HG03025 (cell line): ENCODE results near the gene CLDN25.

Experiments used
- ATAC-seq: cut with Tn5 transposase; IDR thresholded peaks from one replicate; pipeline ENCODE4 v1.9.1; 2021; ENCODE audit warnings: mild to moderate bottlenecking, moderate library complexity; ENCODE audit not compliant: unreplicated experiment, low FRiP score

Gene CLDN25

GRCh38 chr11:113806406-113806805 is 26.8 kb downstream of the CLDN25 start:
- ATAC-seq, result peak; percentile 63

DNA sequence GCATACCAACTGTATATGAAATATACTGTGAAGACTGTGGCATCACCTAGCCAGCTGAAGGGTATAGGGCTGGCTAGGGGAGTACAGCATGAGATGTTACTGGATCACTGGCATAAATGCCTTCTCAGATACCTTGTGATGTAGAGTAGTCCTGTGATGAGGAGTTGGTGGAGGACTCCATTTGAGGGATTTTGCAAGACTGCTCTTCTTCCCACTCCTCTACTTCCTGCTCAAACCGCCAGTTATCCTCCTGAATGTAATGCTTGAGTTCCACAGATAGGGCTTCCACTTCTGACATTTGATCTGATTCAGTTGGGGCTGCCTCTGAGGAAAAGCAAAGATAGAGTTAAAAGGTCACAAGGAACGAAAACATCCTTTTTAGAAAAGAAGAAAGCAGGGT is 29.3 kb downstream of the CLDN25 start:
- ATAC-seq, result no peak

GRCh38 chr11:113814181-113814580 is 34.6 kb downstream of the CLDN25 start:
- no peak for ATAC-seq

DNA sequence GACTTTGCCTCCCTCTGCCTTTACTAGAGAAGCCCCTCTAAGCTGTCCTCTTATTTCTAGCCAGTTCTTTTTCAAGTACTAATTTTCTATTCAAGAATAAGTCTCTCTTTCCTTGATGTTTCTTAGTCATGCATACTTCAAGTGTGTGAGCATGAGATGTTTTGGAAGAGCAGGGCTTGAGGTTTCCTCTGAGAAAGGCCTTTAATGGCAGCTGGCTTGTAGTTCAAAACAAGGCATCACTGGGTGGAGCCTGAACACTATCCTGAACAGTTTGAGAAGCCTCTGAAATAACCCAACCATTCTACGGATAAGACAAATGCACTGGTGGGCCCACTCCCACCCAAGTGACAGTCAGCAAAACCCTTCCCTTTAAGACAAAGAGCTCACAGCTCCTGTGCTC is 37.6 kb downstream of the CLDN25 start:
- ATAC-seq, result no peak

- ATAC-seq, result no peak
Observed at GRCh38 chr11:113817626-113818025, 38.0 kb downstream of the CLDN25 start.

- no peak for ATAC-seq
Observed at GRCh38 chr11:113818426-113818825, 38.8 kb downstream of the CLDN25 start.

- no peak for ATAC-seq
Observed at GRCh38 chr11:113827477-113827876, 47.9 kb downstream of the CLDN25 start.

DNA sequence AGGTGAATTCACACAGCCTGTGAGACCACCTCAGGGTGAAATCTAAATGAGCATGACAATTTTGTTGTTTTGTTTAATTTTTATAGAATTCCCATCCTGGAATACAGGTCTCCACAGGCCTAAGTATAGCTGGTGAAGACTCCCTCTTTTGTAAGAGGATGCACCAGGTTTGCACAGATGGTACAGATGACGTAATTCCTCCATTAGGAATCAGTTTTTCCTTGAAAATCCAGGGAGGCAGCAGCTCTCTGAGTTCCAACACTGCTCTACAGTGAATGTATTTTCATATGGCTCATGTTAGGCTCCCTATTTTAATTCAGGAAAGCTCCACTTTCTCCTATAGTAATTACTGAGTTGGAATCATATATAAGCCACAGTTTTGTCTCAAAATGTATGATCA is 48.6 kb downstream of the CLDN25 start:
- ATAC-seq, result no peak

- ATAC-seq, result no peak
Observed at GRCh38 chr11:113829751-113830150, 50.2 kb downstream of the CLDN25 start.
